GM20431 (cell line): ENCODE results near the gene MOCS3.

Experiments used
- in situ Hi-C: fragments of 300-500 bp; cut with MseI, MboI; formaldehyde crosslinking; loops from one replicate; pipeline ENCODE4 v1.15.0; 2020; ENCODE audit warnings: low sequenced_read_pairs; ENCODE audit not compliant: unreplicated experiment

MOCS3 gene

GRCh38 chr20:50978533-50978932 is 19.9 kb downstream of the MOCS3 start:
- in situ Hi-C loops = loop anchor here (25.0 kb wide), 1 partner anchor 634 kb away; no protein-coding TSS in a partner anchor

GRCh38 chr20:50980071-50980681 is 21.6 kb downstream of the MOCS3 start:
- in situ Hi-C loops = loop anchor here (25.0 kb wide), 1 partner anchor 632 kb away; no protein-coding TSS in a partner anchor

GRCh38 chr20:50980851-50981713 is 22.5 kb downstream of the MOCS3 start:
- in situ Hi-C loops = loop anchor here (25.0 kb wide), 1 partner anchor 631 kb away; no protein-coding TSS in a partner anchor

- in situ Hi-C loops = loop anchor here (25.0 kb wide), 1 partner anchor 631 kb away; no protein-coding TSS in a partner anchor
These were observed 23.1 kb downstream of the MOCS3 start for GRCh38 chr20:50981714-50982048.

GRCh38 chr20:50982363-50982762 is 23.7 kb downstream of the MOCS3 start:
- in situ Hi-C loops = loop anchor here (25.0 kb wide), 1 partner anchor 630 kb away; no protein-coding TSS in a partner anchor

GRCh38 chr20:50983321-50983720 is 24.7 kb downstream of the MOCS3 start:
- in situ Hi-C loops = loop anchor here (25.0 kb wide), 1 partner anchor 629 kb away; no protein-coding TSS in a partner anchor

- in situ Hi-C loops = loop anchor here (25.0 kb wide), 1 partner anchor 625 kb away; no protein-coding TSS in a partner anchor
These were observed 29.0 kb downstream of the MOCS3 start for GRCh38 chr20:50987493-50988210.

GRCh38 chr20:50991076-50991475 is 32.5 kb downstream of the MOCS3 start:
- in situ Hi-C loops = loop anchor here (10.0 to 25.0 kb wide), 2 partner anchors 314 to 621 kb away; no protein-coding TSS in a partner anchor

GRCh38 chr20:50992336-50992732 is 33.7 kb downstream of the MOCS3 start:
- in situ Hi-C loops = loop anchor here (10.0 to 25.0 kb wide), 2 partner anchors 312 to 620 kb away; no protein-coding TSS in a partner anchor

GRCh38 chr20:50992733-50993457 is 34.3 kb downstream of the MOCS3 start:
- in situ Hi-C loops = loop anchor here (10.0 to 25.0 kb wide), 2 partner anchors 312 to 619 kb away; no protein-coding TSS in a partner anchor

GRCh38 chr20:50993876-50994275 is 35.3 kb downstream of the MOCS3 start:
- in situ Hi-C loops = loop anchor here (10.0 to 25.0 kb wide), 2 partner anchors 311 to 618 kb away; no protein-coding TSS in a partner anchor

GRCh38 chr20:50995506-50995905 is 36.9 kb downstream of the MOCS3 start:
- in situ Hi-C loops = loop anchor here (10.0 to 25.0 kb wide), 2 partner anchors 309 to 617 kb away; no protein-coding TSS in a partner anchor

GRCh38 chr20:50996901-50997865 is 38.6 kb downstream of the MOCS3 start:
- in situ Hi-C loops = loop anchor here (10.0 to 25.0 kb wide), 2 partner anchors 308 to 615 kb away; no protein-coding TSS in a partner anchor

GRCh38 chr20:50999355-50999754 is 40.7 kb downstream of the MOCS3 start:
- in situ Hi-C loops = loop anchor here (10.0 to 25.0 kb wide), 2 partner anchors 305 to 613 kb away; no protein-coding TSS in a partner anchor

GRCh38 chr20:51001430-51002265 is 43.0 kb downstream of the MOCS3 start:
- in situ Hi-C loops = no loop called here

- in situ Hi-C loops = no loop called here
These were observed 44.0 kb downstream of the MOCS3 start for GRCh38 chr20:51002633-51003032.

GRCh38 chr20:51003753-51004152 is 45.1 kb downstream of the MOCS3 start:
- in situ Hi-C loops = no loop called here
